Spleen (tissue), 7 donors: ENCODE data around the gene MCM8.

Experiments
- POLR2A ChIP-seq, 3 donors: fragments of 450-650 bp; IDR thresholded peaks; one replicate each; pipeline ENCODE4 v1.5.1; 2017; ENCODE audit warnings: antibody characterized with exemption in 3 of 3, mild to moderate bottlenecking in 1 of 3
- POLR2AphosphoS5 ChIP-seq, 3 donors: sonication (generic); formaldehyde crosslinking; IDR thresholded peaks; one replicate each; pipeline ENCODE4 v1.5.1; 2017; ENCODE audit warnings: antibody characterized with exemption in 3 of 3
- TF ChIP-seq, protein P1 (sequence below), 11 experiments: fragments of 200-600 bp in 7 of 11; fragments of 450-650 bp in 4 of 11; sonication (generic) in 4 of 11; IDR thresholded peaks in 8 of 11; conservative IDR thresholded peaks in 3 of 11; 1 replicate in 7 of 11; 2 replicates in 4 of 11; pipeline versions ENCODE4 v1.4.0 to v1.8.0; 2016 to 2021; ENCODE audit warnings: antibody characterized with exemption in 11 of 11, inconsistent platforms in 4 of 11, mild to moderate bottlenecking in 1 of 11
- donor health status: DM: no; HTN: no; CAD: no; lungs with moderate emphysema.
- donor health status: DM: no; HTN: no; CAD: no.
- donor health status: DM: no; HTN: no; CAD: no.

DNA sequence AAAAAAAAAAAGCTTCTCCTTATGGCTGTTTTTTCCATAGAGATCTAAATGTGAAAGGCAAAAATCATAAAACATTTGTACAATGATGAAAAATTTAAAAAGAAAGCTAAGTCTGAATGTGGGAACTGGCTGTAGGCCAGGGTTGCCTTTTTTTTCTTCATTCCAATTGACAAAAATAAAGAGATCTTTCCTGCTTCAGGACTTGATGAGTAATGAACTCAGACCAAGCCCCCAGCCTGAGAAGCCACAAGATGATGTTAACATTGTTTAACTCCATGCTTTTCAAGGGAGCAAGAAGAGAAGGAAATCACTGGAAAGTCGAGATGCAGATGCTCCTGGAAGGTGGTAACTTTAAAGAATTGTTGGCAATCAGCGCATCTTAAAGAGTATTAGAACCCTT is 41.5 kb upstream of the MCM8 start:
- TF ChIP-seq, protein P1, sequence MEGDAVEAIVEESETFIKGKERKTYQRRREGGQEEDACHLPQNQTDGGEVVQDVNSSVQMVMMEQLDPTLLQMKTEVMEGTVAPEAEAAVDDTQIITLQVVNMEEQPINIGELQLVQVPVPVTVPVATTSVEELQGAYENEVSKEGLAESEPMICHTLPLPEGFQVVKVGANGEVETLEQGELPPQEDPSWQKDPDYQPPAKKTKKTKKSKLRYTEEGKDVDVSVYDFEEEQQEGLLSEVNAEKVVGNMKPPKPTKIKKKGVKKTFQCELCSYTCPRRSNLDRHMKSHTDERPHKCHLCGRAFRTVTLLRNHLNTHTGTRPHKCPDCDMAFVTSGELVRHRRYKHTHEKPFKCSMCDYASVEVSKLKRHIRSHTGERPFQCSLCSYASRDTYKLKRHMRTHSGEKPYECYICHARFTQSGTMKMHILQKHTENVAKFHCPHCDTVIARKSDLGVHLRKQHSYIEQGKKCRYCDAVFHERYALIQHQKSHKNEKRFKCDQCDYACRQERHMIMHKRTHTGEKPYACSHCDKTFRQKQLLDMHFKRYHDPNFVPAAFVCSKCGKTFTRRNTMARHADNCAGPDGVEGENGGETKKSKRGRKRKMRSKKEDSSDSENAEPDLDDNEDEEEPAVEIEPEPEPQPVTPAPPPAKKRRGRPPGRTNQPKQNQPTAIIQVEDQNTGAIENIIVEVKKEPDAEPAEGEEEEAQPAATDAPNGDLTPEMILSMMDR (IDR thresholded peaks at IDR 0.05 in 8 of 11, conservative IDR thresholded peaks at IDR 0.05 in 3 of 11) = no peak
- no peak for TF ChIP-seq POLR2AphosphoS5 (IDR thresholded peaks at IDR 0.05)
- TF ChIP-seq POLR2A (IDR thresholded peaks at IDR 0.05) = no peak
